NB4 (cell line): ENCODE data around the gene ZNF710.

ENCODE experiments used
- POLR2A ChIP-seq: IDR thresholded peaks from 2 replicates; pipeline ENCODE4 v1.6.1; 2011; ENCODE audit warnings: mild to moderate bottlenecking; ENCODE audit not compliant: insufficient read length; ENCODE audit errors: extremely low read depth
- TF ChIP-seq, protein P1 (sequence below): IDR thresholded peaks from one replicate; pipeline ENCODE4 v1.5.1; 2012; ENCODE audit warnings: low read depth, low read length

DNA sequence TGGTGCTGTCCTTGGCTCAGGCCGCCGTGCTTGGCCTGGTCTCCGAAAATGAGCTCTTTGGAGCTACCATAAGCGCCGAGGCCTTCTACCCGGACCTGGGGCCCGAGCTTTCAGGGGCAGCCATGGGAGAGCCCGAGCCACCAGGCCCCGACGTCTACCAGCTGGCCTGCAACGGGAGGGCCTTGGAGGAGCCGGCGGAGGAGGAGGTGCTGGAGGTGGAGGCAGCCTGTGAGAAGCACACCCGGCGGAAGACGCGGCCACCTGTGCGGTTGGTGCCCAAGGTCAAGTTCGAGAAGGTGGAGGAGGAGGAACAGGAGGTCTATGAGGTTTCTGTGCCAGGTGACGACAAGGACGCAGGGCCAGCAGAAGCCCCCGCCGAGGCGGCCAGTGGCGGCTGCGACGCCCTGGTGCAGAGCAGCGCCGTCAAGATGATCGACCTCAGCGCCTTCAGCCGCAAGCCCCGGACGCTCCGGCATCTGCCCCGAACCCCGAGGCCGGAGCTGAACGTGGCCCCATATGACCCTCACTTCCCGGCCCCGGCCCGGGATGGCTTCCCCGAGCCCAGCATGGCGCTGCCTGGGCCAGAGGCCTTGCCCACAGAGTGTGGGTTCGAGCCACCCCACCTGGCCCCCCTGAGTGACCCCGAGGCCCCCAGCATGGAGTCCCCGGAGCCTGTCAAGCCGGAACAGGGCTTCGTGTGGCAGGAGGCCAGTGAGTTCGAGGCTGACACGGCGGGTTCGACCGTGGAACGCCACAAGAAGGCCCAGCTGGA lies 66.2 kb downstream of the ZNF710 start:
- TF ChIP-seq, protein P1, sequence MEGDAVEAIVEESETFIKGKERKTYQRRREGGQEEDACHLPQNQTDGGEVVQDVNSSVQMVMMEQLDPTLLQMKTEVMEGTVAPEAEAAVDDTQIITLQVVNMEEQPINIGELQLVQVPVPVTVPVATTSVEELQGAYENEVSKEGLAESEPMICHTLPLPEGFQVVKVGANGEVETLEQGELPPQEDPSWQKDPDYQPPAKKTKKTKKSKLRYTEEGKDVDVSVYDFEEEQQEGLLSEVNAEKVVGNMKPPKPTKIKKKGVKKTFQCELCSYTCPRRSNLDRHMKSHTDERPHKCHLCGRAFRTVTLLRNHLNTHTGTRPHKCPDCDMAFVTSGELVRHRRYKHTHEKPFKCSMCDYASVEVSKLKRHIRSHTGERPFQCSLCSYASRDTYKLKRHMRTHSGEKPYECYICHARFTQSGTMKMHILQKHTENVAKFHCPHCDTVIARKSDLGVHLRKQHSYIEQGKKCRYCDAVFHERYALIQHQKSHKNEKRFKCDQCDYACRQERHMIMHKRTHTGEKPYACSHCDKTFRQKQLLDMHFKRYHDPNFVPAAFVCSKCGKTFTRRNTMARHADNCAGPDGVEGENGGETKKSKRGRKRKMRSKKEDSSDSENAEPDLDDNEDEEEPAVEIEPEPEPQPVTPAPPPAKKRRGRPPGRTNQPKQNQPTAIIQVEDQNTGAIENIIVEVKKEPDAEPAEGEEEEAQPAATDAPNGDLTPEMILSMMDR = no peak
- TF ChIP-seq POLR2A = no peak
